T47D (cell line): ENCODE results near the gene B4GAT1.
"Not testable (repeated sequence)": the region's sequence is repeated elsewhere in the genome, so short reads cannot be mapped to it uniquely, and the experiment has no call there.

Experiments
- DNase-seq, 2 experiments: peaks; one replicate each; pipeline versions ENCODE4 v3.0.0 to v3.0.0-alpha.2; 2011 to 2012; ENCODE audit warnings: low read depth in 1 of 2, low spot score in 1 of 2
- JUND ChIP-seq: IDR thresholded peaks from 2 replicates; pipeline ENCODE4 v1.6.1; 2012; ENCODE audit warnings: low read depth
- in situ Hi-C: cut with HindIII; loops from 2 replicates; pipeline ENCODE4 v1.10.0; 2016; ENCODE audit warnings: low sequenced_read_pairs, low pct_unique_long_range_greater_than_20kb

B4GAT1 gene

GRCh38 chr11:66311470-66311964, 35.9 kb downstream of the B4GAT1 start:
- TF ChIP-seq JUND: no peak
- DNase-seq: no peak
- in situ Hi-C loops: no loop called here

- DNase-seq: not testable (repeated sequence)
These were observed 36.5 kb downstream of the B4GAT1 start for GRCh38 chr11:66310803-66311440.

DNA sequence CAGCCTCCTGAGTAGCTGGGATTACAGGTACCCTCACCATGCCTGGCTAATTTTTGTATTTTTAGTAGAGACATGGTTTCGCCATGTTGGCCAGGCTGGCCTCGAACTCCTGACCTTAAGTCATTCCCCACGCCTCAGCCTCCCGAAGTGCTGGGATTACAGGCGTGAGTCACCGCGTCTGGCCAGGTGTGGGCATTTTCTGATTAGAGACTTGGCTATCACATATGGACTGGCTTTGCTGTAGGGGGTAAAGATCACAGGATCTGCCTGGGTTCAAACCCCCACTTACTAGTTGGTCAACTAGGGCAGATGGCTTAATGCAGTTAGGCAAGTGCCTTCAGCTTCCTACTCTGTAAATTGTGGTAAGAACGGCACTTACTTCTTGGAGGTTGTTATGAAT, 37.1 kb downstream of the B4GAT1 start:
- no peak for DNase-seq
- in situ Hi-C loops: no loop called here
- no peak for TF ChIP-seq JUND

More at GRCh38 chr11:66310803-66311440, 36.5 kb downstream of the B4GAT1 start:
- in situ Hi-C loops: not testable (repeated sequence)

- DNase-seq: no peak
- TF ChIP-seq JUND: no peak
- in situ Hi-C loops: no loop called here
These were observed 38.0 kb downstream of the B4GAT1 start for GRCh38 chr11:66309475-66309874.

DNA sequence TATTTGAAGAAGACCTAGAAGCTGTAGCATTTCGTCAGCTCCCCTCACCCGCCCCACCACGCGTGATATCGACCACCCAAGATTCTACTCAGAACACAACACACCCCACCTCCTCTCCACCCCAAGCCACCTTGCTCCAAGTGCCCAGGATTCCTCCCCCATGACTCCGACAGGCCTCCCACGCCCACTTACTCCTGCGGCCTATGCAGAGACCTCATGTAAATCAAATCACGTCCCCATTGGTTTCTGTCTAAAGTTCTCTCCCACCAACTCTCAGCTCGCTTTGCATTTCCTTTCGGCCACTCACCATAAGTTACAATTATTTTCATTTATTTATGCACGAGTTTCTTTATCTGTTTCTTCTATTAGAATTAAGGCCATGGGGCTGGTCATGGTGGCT, 44.8 kb downstream of the B4GAT1 start:
- no peak for TF ChIP-seq JUND

DNA sequence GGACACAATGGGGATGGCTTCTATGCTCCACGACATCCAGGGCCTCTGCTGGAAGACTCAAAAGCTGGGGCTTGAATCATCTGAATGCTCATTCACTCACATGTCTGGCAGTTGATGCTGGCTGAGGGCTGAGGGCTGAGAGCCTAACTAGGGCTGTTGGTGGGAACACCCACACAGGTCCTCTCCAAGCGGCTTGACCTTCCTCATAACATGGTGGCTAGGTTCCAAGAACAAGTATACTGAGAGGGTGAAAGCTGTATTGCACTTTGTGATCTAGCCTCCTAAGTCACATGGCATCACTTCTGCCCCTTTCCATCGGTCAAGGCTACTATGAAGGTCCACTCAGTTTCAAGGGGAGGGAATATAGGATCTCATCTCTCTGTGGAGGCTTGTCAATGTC, 48.2 kb downstream of the B4GAT1 start:
- no peak for DNase-seq
- in situ Hi-C loops: no loop called here
- TF ChIP-seq JUND: no peak

More for the DNA sequence above, 44.8 kb downstream of the B4GAT1 start:
- in situ Hi-C loops: no loop called here
- DNase-seq: no peak

DNA sequence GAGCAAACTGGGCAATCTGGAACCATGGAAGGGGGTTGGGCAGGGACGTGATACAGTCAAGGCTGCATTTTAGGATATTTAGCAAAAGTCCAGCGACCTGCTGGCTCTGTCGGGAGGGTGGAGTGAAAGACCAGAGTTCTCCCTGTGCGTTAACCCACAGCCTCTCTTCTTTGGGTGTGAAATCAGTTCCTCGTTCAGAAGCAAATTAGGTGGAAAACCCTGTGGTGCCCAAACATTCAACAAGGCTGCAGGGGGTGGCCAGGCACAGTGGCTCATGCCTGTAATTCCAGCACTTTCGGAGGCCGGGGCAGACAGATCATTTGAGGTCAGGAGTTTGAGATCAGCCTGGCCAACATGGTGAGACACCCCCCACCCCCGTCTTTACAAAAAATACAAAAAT, 49.8 kb downstream of the B4GAT1 start:
- no peak for DNase-seq
- in situ Hi-C loops: no loop called here
- TF ChIP-seq JUND: no peak
